ENCODE results near the gene JAKMIP3.

DNA sequence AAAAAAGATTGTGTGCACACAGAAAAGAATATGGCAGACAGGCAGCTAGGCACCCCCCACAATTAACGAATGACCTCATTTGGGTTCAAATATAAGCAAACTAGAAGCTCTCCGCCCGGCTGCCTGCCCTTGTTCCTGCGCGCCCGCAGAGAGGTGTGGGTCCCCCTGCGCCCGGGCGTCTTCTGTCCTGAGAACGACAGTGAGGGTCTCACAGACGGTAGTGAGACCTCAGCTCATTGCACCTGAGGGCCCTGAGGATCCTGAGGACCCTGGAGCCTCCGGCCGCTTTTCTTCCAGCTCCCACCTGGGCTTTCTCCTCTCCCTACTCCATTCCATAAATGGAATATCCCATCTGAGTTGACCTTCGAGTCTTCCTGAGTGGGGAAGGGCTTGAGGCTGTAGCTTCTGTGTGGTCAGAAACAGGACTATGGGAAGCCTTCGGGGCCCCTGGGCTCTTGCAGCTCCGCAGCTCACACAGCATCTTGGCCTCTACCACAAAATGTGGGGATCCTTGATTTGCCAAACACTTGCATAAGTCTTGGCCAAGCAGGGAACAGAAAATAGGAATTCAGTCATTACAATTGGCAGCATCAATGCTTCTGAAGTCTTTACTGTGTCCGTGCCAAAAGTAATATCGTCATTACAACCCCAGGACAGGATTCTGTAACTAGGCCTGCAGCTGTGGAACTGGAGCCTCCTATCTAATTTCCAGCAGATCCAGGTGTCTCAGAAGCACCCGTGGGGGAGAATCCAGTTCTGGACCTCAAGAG lies 43.8 kb downstream of the JAKMIP3 start:
- TF ChIP-seq CSDC2 (CRISPR knock-in tag; IDR thresholded peaks at IDR 0.05) = no peak
- TF ChIP-seq TCF4 (CRISPR knock-in tag; IDR thresholded peaks at IDR 0.05; ENCODE audit: borderline replicate concordance) = no peak
- no peak for TF ChIP-seq ZC3H10 (CRISPR knock-in tag; IDR thresholded peaks at IDR 0.05)
- no peak for TF ChIP-seq PPARA (CRISPR knock-in tag; IDR thresholded peaks at IDR 0.05; ENCODE audit: borderline replicate concordance)
- no peak for TF ChIP-seq TOX (CRISPR knock-in tag; IDR thresholded peaks at IDR 0.05; ENCODE audit: borderline replicate concordance)
- TF ChIP-seq, protein P1, sequence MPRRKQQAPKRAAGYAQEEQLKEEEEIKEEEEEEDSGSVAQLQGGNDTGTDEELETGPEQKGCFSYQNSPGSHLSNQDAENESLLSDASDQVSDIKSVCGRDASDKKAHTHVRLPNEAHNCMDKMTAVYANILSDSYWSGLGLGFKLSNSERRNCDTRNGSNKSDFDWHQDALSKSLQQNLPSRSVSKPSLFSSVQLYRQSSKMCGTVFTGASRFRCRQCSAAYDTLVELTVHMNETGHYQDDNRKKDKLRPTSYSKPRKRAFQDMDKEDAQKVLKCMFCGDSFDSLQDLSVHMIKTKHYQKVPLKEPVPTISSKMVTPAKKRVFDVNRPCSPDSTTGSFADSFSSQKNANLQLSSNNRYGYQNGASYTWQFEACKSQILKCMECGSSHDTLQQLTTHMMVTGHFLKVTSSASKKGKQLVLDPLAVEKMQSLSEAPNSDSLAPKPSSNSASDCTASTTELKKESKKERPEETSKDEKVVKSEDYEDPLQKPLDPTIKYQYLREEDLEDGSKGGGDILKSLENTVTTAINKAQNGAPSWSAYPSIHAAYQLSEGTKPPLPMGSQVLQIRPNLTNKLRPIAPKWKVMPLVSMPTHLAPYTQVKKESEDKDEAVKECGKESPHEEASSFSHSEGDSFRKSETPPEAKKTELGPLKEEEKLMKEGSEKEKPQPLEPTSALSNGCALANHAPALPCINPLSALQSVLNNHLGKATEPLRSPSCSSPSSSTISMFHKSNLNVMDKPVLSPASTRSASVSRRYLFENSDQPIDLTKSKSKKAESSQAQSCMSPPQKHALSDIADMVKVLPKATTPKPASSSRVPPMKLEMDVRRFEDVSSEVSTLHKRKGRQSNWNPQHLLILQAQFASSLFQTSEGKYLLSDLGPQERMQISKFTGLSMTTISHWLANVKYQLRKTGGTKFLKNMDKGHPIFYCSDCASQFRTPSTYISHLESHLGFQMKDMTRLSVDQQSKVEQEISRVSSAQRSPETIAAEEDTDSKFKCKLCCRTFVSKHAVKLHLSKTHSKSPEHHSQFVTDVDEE (CRISPR knock-in tag; IDR thresholded peaks at IDR 0.05) = no peak
- TF ChIP-seq ZNF70 (CRISPR knock-in tag; IDR thresholded peaks at IDR 0.05) = no peak
- TF ChIP-seq, protein P2, sequence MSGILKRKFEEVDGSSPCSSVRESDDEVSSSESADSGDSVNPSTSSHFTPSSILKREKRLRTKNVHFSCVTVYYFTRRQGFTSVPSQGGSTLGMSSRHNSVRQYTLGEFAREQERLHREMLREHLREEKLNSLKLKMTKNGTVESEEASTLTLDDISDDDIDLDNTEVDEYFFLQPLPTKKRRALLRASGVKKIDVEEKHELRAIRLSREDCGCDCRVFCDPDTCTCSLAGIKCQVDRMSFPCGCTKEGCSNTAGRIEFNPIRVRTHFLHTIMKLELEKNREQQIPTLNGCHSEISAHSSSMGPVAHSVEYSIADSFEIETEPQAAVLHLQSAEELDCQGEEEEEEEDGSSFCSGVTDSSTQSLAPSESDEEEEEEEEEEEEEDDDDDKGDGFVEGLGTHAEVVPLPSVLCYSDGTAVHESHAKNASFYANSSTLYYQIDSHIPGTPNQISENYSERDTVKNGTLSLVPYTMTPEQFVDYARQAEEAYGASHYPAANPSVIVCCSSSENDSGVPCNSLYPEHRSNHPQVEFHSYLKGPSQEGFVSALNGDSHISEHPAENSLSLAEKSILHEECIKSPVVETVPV (CRISPR knock-in tag; IDR thresholded peaks at IDR 0.05) = no peak
- no peak for TF ChIP-seq OSR1 (CRISPR knock-in tag; IDR thresholded peaks at IDR 0.05)
- TF ChIP-seq POU6F1 (CRISPR knock-in tag; IDR thresholded peaks at IDR 0.05; ENCODE audit: borderline replicate concordance, low read depth) = no peak
- no peak for TF ChIP-seq ISL1 (CRISPR knock-in tag; IDR thresholded peaks at IDR 0.05)

All from SK-N-SH treated with all-trans-retinoic acid at 6 μM for 48 hours (cell line).